ENCODE measurements around the gene SPATA20.

Gene SPATA20

DNA sequence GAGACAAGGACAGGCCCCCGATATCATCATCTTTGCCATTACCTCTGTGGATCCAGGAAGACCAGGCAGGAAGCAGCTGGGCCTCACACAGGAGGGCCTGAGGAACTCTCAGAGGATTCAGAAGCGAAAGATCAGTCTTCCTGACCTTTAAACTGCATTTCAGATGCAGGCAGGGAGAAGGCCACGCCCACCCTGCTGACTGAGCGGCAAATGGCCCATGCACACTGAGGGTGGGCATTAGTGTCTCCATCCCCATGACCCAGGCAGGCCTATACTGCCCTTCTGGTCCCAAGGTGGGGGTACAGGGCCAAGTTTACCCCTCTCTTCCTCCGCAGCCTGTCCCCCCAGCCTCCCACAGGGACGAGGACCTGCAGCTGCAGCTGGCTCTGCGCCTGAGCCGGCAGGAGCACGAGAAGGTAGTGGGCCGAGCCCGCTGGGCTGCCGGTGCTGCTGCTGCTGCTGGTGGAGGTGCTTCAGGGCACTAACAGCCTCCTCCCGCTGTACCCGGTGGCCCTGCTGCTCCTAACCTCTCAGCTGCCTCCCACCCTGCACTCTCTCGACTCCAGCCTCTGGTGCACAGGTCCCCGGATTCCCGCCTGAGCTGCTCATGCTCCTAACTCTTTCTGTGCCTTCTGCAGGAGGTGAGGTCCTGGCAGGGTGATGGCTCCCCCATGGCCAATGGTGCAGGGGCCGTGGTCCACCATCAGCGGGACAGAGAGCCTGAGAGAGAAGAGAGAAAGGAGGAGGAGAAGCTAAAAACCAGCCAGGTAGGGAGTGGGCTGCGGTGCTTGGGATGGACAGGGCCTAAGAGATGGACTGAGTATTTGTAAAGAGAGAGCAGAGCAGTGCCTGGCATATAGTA is 8.2 kb upstream of the SPATA20 start:
- no peak for DNase-seq (ENCODE audit: extremely low read depth in 1 of 2, low read depth in 1 of 2)

DNA sequence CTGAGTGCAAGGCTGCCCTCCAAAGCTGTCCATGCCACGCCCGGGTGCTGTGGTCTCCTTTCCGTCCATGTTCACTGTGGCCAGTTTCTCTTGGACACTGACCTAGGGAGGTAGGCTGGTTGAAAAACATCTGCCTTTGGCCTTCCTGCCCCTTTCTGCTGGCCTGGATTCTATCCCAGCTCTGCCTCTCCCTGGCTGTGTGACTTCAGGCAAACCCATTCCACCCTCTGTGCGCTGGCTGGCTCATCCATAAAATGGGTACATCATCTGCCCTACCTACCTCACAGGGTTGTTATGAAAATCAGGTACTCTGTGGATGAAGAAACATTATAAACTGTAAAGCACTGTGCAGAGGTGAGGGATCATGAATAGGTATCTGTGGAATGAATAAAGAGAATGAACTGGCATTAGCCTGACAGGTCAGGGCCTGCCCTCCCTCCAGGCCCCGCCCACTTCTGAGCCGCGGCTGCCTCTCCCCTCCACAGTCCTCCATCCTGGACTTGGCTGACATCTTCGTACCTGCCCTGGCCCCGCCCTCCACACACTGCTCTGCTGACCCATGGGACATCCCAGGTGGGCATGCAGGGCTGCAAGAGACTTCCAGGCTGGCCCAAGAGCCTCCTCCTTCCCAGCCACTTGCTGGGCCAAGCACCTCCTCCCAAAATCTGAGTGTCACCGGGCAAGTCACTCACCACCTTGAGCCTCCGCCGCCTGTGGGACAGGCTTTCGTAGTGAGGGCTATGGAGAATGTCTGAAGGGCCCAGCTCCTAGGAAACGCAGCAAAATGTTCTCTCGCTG is 7.0 kb upstream of the SPATA20 start:
- no peak for DNase-seq (ENCODE audit: extremely low read depth in 1 of 2, low read depth in 1 of 2)

DNA sequence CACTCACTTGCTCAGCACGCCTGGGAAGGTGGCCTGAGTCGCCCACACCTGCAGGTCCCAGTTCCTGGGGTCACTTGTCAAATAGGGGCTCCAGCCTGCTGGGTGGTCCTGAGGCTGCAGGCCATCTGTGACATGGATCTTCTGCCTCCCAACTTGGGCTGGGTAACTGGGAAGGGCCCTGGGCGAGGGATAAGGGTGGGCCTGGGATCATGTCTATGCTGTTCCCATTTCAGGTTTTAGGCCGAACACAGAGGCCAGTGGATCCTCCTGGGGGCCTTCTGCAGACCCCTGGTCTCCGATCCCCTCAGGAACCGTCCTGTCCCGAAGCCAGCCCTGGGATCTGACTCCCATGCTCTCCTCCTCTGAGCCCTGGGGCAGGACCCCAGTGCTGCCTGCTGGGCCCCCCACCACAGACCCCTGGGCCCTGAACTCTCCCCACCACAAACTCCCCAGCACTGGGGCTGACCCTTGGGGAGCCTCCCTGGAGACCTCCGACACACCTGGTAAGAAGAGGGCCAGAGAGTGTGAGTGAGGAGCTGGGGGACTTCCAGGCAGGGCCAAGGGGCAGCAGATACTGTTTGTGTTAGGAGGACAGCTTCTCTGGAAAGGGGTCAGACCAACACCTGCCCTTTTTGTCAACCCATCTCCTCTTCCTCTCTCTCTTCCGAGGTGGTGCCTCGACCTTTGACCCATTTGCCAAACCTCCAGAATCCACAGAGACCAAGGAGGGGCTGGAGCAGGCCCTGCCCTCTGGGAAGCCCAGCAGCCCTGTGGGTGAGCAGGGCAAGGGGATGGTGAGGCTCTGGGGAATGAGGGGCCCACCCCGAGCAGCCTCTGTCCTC is 6.2 kb upstream of the SPATA20 start:
- no peak for DNase-seq (ENCODE audit: extremely low read depth in 1 of 2, low read depth in 1 of 2)

DNA sequence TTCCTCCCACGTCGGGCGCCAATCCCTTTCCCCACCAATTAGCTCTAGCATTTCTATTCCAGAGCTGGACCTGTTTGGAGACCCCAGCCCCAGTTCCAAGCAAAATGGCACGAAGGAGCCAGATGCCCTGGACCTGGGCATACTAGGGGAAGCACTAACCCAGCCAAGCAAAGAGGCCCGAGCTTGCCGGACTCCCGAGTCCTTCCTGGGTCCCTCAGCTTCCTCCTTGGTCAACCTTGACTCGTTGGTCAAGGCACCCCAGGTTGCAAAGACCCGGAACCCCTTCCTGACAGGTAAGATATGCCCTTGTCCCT is 5.6 kb upstream of the SPATA20 start:
- DNase-seq (ENCODE audit: extremely low read depth in 1 of 2, low read depth in 1 of 2), result no peak

DNA sequence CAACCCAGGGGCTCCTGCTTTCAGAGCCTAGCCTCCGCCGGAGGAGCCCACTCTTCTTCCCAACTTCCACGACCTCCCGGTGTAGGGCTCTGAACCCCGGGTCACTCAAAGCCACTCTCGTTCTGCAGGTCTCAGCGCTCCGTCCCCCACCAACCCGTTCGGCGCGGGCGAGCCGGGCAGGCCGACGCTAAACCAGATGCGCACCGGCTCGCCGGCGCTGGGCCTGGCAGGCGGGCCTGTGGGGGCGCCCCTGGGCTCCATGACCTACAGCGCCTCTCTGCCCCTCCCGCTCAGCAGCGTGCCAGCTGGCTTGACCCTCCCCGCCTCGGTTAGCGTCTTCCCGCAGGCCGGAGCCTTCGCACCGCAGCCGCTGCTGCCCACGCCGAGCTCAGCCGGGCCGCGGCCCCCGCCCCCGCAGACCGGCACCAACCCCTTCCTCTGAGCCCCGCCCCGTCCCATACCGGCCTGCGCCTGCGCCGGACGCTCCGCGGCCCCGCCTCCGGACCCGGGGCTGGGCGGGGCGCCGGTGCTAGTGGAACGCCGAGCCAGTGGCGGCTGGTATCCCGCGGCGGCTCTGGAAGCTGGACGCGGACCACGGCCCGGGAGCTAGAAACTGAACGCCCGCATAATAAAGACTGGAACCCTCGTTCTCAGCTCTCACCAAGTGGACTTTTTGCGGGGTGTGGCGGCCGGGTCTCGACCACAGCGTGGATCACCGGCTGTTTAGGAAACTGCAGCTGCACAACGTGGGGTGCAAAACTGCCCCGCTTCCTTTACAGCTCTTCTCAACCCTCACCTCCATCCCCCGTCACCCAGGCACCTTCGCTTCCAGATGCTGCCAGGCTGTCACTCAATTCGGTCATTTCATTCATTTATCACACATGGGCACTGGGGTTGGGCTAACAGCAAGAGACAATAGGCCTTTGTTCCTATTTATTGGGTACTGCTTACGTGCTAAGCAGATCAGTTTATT is 5.0 kb upstream of the SPATA20 start:
- DNase-seq (ENCODE audit: extremely low read depth in 1 of 2, low read depth in 1 of 2), result peak; percentile 69 to 71

DNA sequence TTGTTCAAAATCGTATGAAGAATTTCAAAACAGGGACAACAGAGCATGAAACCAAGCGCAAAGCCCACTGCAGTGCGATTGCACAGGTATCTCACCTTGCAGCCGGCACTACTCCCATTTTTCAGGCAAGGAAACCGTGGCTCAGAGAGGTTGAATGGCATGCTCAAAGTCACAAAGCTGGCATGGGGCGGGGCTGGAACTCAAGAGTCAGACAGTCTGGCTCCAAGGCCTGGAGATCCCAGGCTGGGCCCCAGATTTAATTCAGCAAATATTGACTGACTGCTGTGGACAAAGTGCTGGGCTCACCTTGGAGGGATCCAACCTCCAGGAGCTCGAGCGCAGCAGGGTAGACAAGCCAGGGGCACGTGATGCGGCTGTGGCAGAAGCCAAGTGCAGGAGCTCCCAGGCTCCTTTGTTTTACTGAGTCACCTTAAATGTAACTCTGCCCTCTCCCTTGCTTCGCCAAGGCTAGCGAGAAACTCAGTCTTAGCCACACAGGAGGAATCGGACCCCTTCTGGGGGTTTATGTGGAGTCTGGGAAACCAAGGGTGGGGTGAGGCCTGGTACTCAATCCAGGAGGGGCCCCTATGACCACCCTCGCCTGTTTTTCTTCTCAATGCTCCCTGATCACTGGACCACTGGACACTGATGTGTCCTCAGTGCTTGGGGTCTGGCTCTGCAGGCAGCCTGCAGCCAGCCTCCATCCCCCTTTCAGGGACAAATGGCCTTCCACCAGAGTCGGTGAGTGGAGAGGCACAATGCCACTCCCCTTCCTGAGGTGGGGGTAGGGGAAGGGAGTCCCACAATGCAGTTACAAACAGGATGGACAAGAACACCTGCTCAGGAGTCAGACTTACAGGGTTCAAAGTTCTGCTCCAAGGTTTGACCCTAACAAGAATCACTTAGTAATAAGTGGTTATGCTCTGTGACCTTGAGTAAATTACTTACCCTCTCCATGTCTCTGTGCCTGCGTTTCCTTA is 3.9 kb upstream of the SPATA20 start:
- DNase-seq (ENCODE audit: extremely low read depth in 1 of 2, low read depth in 1 of 2), result no peak

DNA sequence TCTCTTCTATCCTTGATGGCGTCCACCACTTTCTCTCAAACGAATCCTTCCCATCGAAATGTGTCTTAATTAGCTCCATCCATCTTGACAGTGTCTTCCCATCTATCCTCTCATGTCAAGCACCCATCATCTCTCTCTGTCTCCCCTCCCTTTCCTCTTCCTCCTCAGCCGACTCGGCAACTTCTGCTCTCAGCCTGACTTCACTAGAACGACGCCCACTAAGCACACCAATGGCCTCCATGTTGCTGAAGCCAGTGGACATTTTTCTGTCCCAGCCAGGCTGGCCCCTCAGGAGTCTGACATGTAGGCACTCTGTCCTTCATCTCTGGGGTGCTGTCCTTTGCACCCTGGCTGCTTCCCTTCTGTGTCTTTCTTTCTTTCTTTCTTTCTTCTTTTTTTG is 2.5 kb upstream of the SPATA20 start:
- no peak for DNase-seq (ENCODE audit: extremely low read depth in 1 of 2, low read depth in 1 of 2)

DNA sequence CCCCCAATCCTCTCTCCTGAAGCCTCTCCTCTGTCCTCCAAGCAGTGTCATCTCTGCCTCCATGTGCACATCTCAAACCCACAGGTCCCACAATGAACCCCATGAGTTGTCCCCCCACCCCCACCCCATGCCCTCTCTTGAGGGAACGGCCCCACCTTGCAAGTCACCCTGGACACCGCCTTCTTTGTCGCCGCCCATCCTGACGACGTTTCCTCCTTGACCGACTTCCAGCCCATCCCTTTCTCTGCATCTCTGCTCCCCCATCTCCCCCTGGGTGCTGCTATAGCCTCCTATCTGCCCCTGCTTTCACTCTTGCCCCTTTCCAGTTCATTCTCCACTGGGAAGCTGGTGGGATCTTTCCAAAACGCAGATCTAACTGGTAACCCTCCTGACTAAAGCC is 1.7 kb upstream of the SPATA20 start:
- DNase-seq (ENCODE audit: extremely low read depth in 1 of 2, low read depth in 1 of 2), result no peak

DNA sequence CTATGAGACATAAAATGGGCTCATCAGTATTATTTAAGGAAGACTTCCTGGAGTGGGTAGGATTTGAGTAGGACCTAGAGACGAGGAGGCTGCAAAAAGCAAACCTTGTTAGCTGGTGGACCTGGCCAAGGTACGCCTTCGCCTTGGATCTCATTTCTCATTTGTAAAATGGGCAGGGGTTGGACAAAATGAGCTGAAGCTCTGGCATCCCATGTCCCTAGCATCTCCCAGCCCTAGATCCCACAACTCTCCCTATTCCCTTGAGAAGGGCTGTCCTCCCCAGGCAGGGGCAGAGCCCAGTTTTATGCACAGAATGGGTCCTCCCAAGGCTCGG is 306 bp upstream of the SPATA20 start:
- no peak for DNase-seq (ENCODE audit: extremely low read depth in 1 of 2, low read depth in 1 of 2)

DNA sequence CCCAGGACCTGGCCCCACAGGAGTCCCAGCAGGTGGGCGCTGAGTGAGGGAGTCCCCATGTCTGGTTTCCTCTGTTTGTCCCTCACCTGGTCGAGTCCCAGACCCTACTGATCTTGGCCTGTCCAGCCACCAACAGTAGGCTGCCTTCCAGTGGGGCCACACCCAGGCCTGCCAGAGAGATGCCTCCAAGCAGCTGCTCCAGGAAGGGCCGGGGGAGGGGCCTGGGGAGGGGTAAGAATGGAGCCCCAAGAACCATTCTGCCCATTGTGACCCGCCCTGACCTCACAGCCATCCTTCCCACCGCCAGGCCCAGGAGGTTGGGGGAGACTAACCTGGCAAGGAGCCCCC is 736 bp downstream of the SPATA20 start:
- DNase-seq (ENCODE audit: extremely low read depth in 1 of 2, low read depth in 1 of 2), result no peak

DNA sequence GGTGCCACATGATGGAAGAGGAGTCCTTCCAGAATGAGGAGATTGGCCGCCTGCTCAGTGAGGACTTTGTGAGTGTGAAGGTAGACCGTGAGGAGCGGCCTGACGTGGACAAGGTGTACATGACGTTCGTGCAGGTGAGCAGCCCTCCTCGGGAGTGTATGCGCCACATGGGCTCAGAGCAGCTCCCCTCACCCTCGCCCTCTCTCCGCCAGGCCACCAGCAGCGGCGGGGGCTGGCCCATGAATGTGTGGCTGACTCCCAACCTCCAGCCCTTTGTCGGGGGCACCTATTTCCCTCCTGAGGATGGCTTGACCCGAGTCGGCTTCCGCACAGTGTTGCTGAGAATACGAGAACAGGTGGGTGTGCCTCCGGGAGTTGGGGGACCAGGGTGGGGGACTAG is 1.9 kb downstream of the SPATA20 start:
- DNase-seq (ENCODE audit: extremely low read depth in 1 of 2, low read depth in 1 of 2), result no peak

DNA sequence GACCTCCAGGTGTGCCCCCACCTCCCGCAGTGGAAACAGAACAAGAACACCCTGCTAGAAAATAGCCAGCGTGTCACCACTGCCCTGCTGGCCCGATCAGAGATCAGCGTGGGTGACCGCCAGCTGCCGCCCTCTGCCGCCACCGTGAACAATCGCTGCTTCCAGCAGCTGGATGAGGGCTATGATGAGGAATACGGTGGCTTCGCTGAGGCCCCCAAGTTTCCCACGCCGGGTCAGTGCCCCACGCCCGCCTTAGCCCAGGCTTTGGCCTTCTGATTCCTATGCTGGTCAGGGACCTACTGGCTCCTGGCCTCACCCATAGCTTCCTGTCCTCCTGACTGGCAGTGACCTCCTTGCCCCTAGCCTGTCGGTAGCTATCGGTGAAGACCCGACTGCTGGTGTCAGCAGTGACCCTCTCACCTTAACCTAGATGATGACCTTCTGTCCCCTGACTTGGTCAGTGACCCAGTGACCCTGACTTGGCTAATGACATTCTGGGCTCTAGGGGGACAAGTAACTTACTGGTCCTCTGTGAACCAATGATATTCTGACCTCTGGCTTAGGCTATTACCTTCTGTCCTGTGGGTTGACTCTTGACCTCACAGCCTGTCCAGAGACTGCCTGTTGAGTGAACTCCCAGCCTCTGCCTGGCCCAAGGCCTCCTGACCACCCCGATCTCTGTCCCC is 2.4 kb downstream of the SPATA20 start:
- no peak for DNase-seq (ENCODE audit: extremely low read depth in 1 of 2, low read depth in 1 of 2)

DNA sequence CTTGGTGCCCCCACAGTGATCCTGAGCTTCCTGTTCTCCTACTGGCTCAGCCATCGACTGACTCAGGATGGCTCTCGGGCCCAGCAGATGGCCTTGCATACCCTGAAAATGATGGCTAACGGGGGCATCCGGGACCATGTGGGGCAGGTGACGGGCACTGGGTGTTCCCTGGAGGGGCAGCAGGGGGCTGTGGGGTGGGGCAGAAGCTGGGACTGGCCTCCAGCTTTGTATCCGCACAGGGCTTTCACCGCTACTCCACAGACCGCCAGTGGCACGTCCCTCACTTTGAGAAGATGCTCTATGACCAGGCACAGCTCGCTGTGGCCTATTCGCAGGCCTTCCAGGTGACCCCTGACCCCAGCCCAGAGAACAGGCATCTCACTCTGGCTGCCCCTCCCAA is 3.0 kb downstream of the SPATA20 start:
- DNase-seq (ENCODE audit: extremely low read depth in 1 of 2, low read depth in 1 of 2), result no peak

DNA sequence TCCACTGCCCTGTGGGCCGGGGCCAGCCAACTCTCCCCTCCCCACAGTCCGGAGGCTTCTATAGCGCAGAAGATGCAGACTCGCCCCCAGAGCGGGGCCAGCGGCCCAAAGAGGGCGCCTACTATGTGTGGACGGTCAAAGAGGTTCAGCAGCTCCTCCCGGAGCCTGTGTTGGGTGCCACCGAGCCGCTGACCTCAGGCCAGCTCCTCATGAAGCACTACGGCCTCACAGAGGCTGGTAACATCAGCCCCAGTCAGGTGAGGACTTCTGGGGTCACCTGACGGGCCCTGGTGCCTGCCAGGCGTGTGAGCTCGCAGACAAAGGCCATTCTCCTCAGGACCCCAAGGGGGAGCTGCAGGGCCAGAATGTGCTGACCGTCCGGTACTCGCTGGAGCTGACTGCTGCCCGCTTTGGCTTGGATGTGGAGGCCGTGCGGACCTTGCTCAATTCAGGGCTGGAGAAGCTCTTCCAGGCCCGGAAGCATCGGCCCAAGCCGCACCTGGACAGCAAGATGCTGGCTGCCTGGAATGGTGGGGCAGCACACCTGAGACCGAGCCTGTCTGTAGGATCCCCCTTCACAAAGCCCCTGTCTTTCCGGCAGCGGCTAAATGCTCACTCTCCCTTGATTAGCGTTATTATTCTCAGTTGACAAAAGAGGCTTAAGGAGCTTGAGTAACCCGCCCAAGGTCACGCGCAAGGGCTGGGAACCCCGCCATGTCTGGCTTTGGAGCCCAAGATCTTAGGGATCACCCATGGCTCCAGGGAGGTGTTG is 3.9 kb downstream of the SPATA20 start:
- no peak for DNase-seq (ENCODE audit: extremely low read depth in 1 of 2, low read depth in 1 of 2)

DNA sequence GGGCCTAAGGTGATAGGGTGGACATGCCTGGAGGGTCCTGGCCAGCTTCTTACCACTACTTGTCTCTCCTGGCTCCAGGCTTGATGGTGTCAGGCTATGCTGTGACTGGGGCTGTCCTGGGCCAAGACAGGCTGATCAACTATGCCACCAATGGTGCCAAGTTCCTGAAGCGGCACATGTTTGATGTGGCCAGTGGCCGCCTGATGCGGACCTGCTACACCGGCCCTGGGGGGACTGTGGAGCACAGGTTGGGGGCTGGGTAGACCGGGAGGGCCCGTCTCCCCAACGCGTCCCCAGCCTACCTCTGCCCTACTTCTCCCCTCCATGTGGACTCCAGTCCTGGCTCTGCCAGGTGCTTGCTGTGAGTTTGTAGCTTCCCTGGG is 4.5 kb downstream of the SPATA20 start:
- no peak for DNase-seq (ENCODE audit: extremely low read depth in 1 of 2, low read depth in 1 of 2)

DNA sequence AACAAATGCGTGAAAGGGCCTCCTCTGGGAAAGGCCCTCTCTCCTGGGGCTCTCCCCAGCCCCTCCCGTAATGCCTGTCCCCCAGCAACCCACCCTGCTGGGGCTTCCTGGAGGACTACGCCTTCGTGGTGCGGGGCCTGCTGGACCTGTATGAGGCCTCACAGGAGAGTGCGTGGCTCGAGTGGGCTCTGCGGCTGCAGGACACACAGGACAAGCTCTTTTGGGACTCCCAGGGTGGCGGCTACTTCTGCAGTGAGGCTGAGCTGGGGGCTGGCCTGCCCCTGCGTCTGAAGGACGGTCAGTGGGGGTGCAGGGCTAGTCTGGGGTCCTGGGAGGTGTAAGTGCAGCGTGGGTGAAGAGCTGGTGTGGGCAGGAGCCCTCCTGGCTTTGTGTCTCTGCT is 4.9 kb downstream of the SPATA20 start:
- DNase-seq (ENCODE audit: extremely low read depth in 1 of 2, low read depth in 1 of 2), result no peak

DNA sequence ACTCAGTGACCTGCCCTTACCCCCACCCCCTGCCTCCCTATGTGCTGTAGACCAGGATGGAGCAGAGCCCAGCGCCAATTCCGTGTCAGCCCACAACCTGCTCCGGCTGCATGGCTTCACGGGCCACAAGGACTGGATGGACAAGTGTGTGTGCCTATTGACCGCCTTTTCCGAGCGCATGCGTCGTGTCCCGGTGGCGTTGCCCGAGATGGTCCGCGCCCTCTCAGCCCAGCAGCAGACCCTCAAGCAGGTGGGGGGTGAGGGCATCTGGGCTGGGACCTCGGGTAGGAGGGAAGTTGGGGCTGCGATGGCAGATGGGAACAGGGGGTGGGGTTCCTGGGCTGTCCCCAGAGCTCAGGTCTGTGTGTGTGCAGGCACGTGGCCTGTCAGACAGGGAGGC is 7.2 kb downstream of the SPATA20 start:
- DNase-seq (ENCODE audit: extremely low read depth in 1 of 2, low read depth in 1 of 2), result no peak

DNA sequence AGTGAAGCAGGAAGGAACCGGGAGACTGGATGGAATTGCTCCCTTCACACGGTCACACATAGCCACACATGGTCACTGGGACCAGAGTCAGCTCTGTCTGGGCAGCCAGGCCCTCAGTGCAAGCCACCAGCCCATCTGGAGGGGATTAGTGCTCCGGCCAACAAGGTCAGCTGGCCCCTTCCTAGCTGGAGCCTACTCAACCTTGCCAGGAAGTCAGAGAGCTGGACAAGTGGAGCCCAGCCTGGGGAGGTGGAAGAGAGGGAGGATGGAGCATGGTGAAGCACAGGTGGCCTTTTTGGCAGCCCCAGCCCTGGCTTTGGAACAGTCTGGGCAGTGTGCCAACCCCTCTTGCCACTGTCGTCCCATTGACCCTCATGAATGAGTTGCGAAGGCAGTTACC is 9.8 kb downstream of the SPATA20 start:
- no peak for DNase-seq (ENCODE audit: extremely low read depth in 1 of 2, low read depth in 1 of 2)

Measured in stimulated activated CD8-positive, alpha-beta memory T cell treated with anti-CD3 and anti-CD28 coated beads, Interleukin-7, amount 100 ng/mL, for 48 hours (primary cell).